Urinary bladder (tissue), 4 donors: ENCODE data around the gene CLCA2. TPM values are rescaled to one million over a fixed set of nuclear protein-coding genes. Genes with fewer than 3 reads are reported as not detected.

Source experiments
- DNase-seq: peaks from one replicate; pipeline ENCODE4 v3.0.0-alpha.2; 2015; ENCODE audit errors: extremely low spot score
- H3K27ac ChIP-seq: one replicate; pipeline ENCODE4 v1.5.1; 2013; ENCODE audit warnings: low read depth, mild to moderate bottlenecking, moderate library complexity
- H3K36me3 ChIP-seq: one replicate; pipeline ENCODE4 v1.6.1; 2013; ENCODE audit warnings: mild to moderate bottlenecking, moderate library complexity; ENCODE audit not compliant: insufficient read depth
- H3K4me1 ChIP-seq: one replicate; pipeline ENCODE4 v1.6.1; 2013; ENCODE audit warnings: mild to moderate bottlenecking, moderate library complexity; ENCODE audit not compliant: insufficient read depth
- H3K4me3 ChIP-seq: one replicate; pipeline ENCODE4 v1.5.1; 2013; ENCODE audit warnings: low read depth, low read length
- WGBS: extraction: QIAGEN DNeasy Blood & Tissue Kit; methylation state at CpG from one replicate; pipeline ENCODE4 v1.1.7; 2013; 5-methylcytosine and 5-hydroxymethylcytosine counted together
- polyA plus RNA-seq: library from polyadenylated mRNA; stranded (reverse); fragments of 200-250 nt; gene quantifications from one replicate; pipeline ENCODE4 v1.2.3, GENCODE V29; 2013
- total RNA-seq: library from RNA; depleted of rRNA; stranded (reverse); fragments of >200 nt; gene quantifications from one replicate; pipeline ENCODE4 v1.2.3, GENCODE V29; 2014
- donor health status: healthy with polysubstance abuse.
- donor health status: healthy.

CLCA2 gene
- total and polyA plus RNA-seq, 2 donors = 0.65 to 5.0 TPM

- no peak for DNase-seq
- no peak overlapping the region for H3K27ac ChIP-seq
Measured at GRCh38 chr1:86445919-86446318, 21.9 kb downstream of the CLCA2 start.

GRCh38 chr1:86447198-86447790 lies 23.3 kb downstream of the CLCA2 start:
- 72% methylated on average over 4 of the region's 4 CpGs for WGBS
- DNase-seq = no peak
- Histone ChIP-seq H3K36me3 (no peaks in the 10 kb centered on the region), H3K27ac (no peak overlapping the region), H3K4me3 (no peak overlapping the region), H3K4me1 (no peaks in the 10 kb centered on the region)

More at GRCh38 chr1:86445919-86446318, 21.9 kb downstream of the CLCA2 start:
- 60% methylated on average over 1 of the region's 1 CpG for WGBS
- no peak overlapping the region for H3K4me3 ChIP-seq
- no peaks in the 10 kb centered on the region for H3K4me1 ChIP-seq
- H3K36me3 ChIP-seq = no peaks in the 10 kb centered on the region

DNA sequence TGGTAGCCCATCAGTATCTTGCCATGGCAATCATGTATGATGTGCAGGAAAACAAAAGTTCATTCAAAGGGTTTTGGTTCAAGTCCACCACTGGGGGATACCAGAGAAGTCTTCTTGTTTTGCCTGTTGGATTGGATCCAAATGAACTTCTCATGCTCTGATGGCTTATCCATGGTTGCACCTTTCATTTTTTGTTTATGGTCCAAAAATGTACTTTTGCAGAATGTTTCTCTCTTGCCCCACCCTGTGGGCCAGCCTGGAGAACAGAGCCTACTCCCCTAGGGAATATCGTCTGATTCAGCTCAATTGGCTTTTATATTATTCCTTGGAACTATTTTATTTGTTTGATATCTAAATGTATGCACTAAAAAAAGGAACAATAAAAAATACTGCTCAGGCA lies 24.7 kb downstream of the CLCA2 start:
- H3K27ac ChIP-seq = no peak overlapping the region
- 83% methylated on average over 1 of the region's 1 CpG for WGBS
- no peaks in the 10 kb centered on the region for H3K4me1 ChIP-seq
- DNase-seq = no peak
- no peak overlapping the region for H3K4me3 ChIP-seq
- no peaks in the 10 kb centered on the region for H3K36me3 ChIP-seq

- no peak for DNase-seq
- 97% methylated on average over 1 of the region's 1 CpG for WGBS
- Histone ChIP-seq H3K36me3 (no peaks in the 10 kb centered on the region), H3K4me1 (no peaks in the 10 kb centered on the region), H3K27ac (no peak overlapping the region), H3K4me3 (no peak overlapping the region)
Measured at GRCh38 chr1:86449103-86449502, 25.1 kb downstream of the CLCA2 start.

DNA sequence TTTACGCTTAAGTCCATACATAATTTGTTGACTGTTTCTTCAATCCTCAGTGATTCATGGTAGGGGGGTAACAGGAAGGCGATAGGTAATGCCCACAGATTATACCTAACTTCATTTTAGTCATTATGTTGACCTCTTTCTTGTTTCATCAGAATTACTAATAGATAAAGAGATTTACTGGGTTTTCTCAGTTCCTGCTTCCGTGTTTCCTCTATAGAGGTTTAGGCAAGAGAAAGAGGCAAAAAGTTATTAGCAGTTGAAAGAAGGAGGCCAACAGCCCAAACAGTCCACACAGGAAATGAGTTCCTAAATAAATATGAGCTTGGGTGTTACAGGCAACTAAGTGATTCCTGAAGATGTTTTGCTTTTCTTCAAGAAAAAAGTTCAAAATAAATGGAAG lies 26.9 kb downstream of the CLCA2 start:
- DNase-seq = no peak
- Histone ChIP-seq H3K4me3 (no peak overlapping the region), H3K4me1 (no peaks in the 10 kb centered on the region), H3K27ac (no peak overlapping the region), H3K36me3 (no peaks in the 10 kb centered on the region)
- 62% methylated on average over 3 of the region's 3 CpGs for WGBS

DNA sequence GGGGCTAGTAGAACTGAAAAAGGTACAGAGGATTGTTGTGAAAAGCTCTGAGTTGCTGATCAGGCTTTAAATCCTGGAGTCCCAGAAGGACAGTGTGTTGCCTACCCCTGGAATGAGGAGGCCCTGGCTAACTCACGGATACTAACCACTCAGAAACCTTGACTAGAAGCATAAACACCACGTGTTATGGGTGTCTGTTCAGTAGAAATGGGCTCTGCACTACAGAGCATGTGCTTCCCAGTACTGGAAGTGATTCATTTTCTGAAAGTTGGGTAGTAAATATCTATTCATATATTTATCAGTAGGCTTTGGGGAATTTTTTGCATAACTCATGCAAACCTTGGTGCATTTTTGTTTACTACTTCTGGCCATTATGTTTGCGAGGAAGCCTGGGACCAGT lies 29.7 kb downstream of the CLCA2 start:
- H3K27ac ChIP-seq = no peak overlapping the region
- H3K4me1 ChIP-seq = no peaks in the 10 kb centered on the region
- no peak overlapping the region for H3K4me3 ChIP-seq
- no peak for DNase-seq
- no peaks in the 10 kb centered on the region for H3K36me3 ChIP-seq
- WGBS = 69% methylated on average over 3 of the region's 3 CpGs

DNA sequence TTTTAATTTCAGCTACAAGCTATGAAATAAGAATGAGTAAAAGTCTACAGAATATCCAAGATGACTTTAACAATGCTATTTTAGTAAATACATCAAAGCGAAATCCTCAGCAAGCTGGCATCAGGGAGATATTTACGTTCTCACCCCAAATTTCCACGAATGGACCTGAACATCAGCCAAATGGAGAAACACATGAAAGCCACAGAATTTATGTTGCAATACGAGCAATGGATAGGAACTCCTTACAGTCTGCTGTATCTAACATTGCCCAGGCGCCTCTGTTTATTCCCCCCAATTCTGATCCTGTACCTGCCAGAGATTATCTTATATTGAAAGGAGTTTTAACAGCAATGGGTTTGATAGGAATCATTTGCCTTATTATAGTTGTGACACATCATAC lies 31.1 kb downstream of the CLCA2 start:
- H3K36me3 ChIP-seq = no peaks in the 10 kb centered on the region
- 68% methylated on average over 5 of the region's 5 CpGs for WGBS
- no peak overlapping the region for H3K4me3 ChIP-seq
- H3K4me1 ChIP-seq = no peaks in the 10 kb centered on the region
- DNase-seq = no peak
- no peak overlapping the region for H3K27ac ChIP-seq

DNA sequence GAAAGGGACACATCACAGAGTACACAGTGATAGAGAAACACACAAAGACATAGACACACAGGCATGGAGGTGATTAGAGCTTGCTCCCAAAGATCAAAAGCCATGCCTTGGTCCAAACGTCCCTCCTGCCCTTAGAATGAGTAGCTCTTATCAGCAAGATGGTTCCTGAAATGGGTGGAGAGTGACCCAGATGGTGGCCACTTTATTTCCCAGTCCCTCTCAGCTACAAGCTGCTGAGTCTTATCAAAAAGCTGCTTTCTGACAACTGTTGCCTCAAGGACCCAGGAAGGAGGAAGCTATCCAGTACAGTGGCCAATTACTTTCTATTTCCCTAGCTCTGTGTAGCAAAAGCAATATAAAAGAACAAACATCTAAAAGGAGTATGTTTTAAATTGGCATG lies 37.0 kb downstream of the CLCA2 start:
- Histone ChIP-seq H3K4me1 (no peaks in the 10 kb centered on the region), H3K36me3 (no peaks in the 10 kb centered on the region), H3K27ac (no peak overlapping the region), H3K4me3 (no peak overlapping the region)
- 24% methylated on average over 1 of the region's 1 CpG for WGBS
- DNase-seq = no peak

DNA sequence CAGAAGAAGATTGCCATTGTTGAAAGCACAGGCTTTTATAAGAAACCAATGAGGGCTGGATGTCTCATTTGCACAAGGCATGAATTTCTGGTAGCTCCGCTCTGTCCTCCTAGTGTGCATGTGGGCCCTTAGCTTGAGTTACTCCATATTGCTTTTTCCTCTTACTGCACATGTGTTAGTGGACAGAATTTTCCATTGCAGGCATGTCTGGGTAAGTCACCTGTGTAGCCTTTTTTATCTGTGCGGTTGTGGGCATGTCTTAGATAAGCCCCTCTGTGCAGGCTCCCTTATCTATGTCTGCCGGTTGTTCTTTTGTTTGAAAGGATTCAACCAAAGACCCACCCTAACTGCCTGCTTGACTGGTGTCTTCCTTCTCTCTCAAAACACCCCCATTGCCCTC lies 37.5 kb downstream of the CLCA2 start:
- H3K27ac ChIP-seq = no peak overlapping the region
- no peak overlapping the region for H3K4me3 ChIP-seq
- no peaks in the 10 kb centered on the region for H3K4me1 ChIP-seq
- no peak for DNase-seq
- H3K36me3 ChIP-seq = no peaks in the 10 kb centered on the region
- WGBS = 78% methylated on average over 3 of the region's 3 CpGs

DNA sequence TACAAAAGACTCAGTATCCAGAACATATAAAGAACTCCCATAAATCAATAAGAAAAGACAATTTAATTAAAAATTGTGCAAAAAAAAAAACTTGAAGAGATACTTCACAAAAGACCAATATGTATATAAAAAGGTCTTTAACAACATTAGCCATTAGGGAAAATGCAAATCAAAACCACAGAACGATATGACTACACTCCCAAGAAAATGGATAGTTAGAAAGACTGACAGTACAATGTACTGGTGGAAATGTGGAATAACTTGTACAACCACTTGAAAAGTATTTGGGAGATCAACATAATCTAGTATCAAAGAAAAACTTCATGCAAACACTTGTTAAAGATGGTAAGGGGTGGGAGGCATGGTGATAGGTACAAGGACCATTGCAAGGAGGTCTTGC lies 40.8 kb downstream of the CLCA2 start:
- no peak for DNase-seq
- Histone ChIP-seq H3K36me3 (no peaks in the 10 kb centered on the region), H3K27ac (no peak overlapping the region), H3K4me3 (no peak overlapping the region), H3K4me1 (no peaks in the 10 kb centered on the region)
- 84% methylated on average over 1 of the region's 1 CpG for WGBS

DNA sequence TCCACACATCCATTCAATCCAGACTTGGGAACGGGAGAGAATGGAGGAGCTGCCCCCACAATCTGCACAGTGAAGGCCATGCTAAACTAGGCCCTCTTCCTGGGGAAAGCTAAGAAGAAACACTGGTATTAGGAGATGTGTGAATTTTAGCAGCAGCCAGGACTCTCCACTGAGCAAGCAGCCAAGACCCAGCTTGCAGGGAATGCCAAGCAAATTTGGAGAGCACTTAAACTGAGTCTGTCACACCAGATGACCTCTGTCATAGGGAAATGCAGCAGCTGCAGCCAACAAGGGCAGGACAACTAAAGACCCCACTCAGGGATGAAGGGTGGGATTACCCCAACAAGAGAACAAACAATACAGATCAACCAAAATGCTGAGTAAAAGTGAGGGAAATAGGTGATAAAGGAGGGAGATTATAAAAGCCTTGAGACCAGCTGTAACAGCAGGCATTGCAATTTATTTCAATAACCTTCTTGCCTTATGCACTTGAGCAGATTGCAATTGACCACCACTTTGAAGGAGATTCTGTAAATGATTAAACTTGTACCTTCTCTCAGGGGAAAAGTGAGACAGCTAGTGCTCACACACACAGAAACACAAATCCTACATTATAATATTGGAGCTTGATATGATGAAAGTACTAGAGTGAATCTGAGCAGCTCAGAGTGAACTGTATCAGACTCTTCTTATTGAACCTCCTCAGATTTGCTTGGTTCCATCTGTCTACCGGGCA lies 42.3 kb downstream of the CLCA2 start:
- no peaks in the 10 kb centered on the region for H3K36me3 ChIP-seq
- no peak overlapping the region for H3K27ac ChIP-seq
- no peaks in the 10 kb centered on the region for H3K4me1 ChIP-seq
- WGBS = 83% methylated on average over 2 of the region's 2 CpGs
- no peak overlapping the region for H3K4me3 ChIP-seq
- DNase-seq = no peak

DNA sequence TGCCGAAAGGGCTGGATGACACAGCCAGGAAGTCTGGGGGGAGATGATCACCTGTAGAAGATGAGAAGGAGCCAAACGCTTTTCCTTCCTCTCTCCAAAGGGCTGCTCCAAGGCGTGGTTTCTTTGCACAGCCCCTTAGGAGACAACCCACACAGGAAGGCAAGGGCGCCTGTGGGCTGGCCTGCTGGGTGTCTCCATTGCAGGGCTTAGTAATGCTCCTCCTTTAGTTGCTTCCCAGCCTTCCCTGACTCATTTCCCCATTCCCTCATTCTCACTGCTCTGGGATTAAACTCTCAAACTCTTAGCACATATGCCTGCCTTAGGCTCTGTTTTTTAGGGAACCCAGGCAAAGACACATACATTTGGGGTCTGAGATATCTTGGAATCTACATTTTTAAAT lies 43.0 kb downstream of the CLCA2 start:
- 77% methylated on average over 4 of the region's 4 CpGs for WGBS
- Histone ChIP-seq H3K36me3 (no peaks in the 10 kb centered on the region), H3K27ac (no peak overlapping the region), H3K4me3 (no peak overlapping the region), H3K4me1 (no peaks in the 10 kb centered on the region)
- no peak for DNase-seq

- DNase-seq = no peak
- Histone ChIP-seq H3K36me3 (no peaks in the 10 kb centered on the region), H3K4me1 (no peaks in the 10 kb centered on the region), H3K4me3 (no peak within 1 kb of the TSS), H3K27ac (no peak within 1 kb of the TSS)
- WGBS = 56% methylated on average over 7 of the region's 7 CpGs
Measured at GRCh38 chr1:86468501-86468977, 44.6 kb downstream of the CLCA2 start, which contains the start of gene CLCA1. Gene CLCA1, plus strand, starts transcription at chr1:86468927. Its CDS starts 45 bp downstream, at chr1:86468972.

GRCh38 chr1:86470859-86471258 lies 46.9 kb downstream of the CLCA2 start:
- H3K4me3 ChIP-seq = no peak overlapping the region
- H3K27ac ChIP-seq = no peak overlapping the region
- H3K4me1 ChIP-seq = no peaks in the 10 kb centered on the region
- 93% methylated on average over 10 of the region's 10 CpGs for WGBS
- H3K36me3 ChIP-seq = no peaks in the 10 kb centered on the region
- no peak for DNase-seq
